Measurements from ENCODE around the gene JAG2. TPM values are rescaled to one million over a fixed set of nuclear protein-coding genes. Genes with fewer than 3 reads are reported as not detected.

JAG2 gene
- total and polyA plus RNA-seq, 2 donors from 2014 or later: 6.3 to 26.1 TPM

- Histone ChIP-seq H3K36me3 (ENCODE audit: control insufficient read depth in 2 of 3, insufficient read depth in 3 of 3, low read length in 3 of 3) (no peaks in the 10 kb centered on the region), H3K27me3 (ENCODE audit: control insufficient read depth, insufficient read depth, low read length) (no peaks in the 10 kb centered on the region), H3K9ac (ENCODE audit: low read length in 3 of 3) (no peak overlapping the region), H3K4me3 (ENCODE audit: low read length in 3 of 3) (no peak overlapping the region), H3K4me1 (ENCODE audit: control insufficient read depth in 2 of 3, insufficient read depth in 2 of 3, low read depth in 1 of 3, low read length in 3 of 3) (no peaks in the 10 kb centered on the region), H3K27ac (ENCODE audit: low read depth in 2 of 2, low read length in 2 of 2) (no peak overlapping the region), H3K9me3 (ENCODE audit: control insufficient read depth in 2 of 3, insufficient read depth in 1 of 3, low read length in 3 of 3) (peaks cover 0 to 19% (median 3%) of the 10 kb centered on the region in 3 donors)
- FAIRE-seq (no peak), DNase-seq (peak in 2 of 5 donors; percentile 8 to 14)
- intact Hi-C loops (cut with DNase I): no loop called here
- TF ChIP-seq CTCF (IDR thresholded peaks at IDR 0.05; ENCODE audit: borderline replicate concordance, extremely low read depth, insufficient read depth): no peak
Observed at GRCh38 chr14:105118646-105119407, 49.7 kb downstream of the JAG2 start.

GRCh38 chr14:105117710-105118385 is 50.7 kb downstream of the JAG2 start:
- Histone ChIP-seq H3K27me3 (ENCODE audit: control insufficient read depth, insufficient read depth, low read length) (no peaks in the 10 kb centered on the region), H3K9ac (ENCODE audit: low read length in 3 of 3) (no peak overlapping the region), H3K4me3 (ENCODE audit: low read length in 3 of 3) (no peak overlapping the region), H3K36me3 (ENCODE audit: control insufficient read depth in 2 of 3, insufficient read depth in 3 of 3, low read length in 3 of 3) (no peaks in the 10 kb centered on the region), H3K4me1 (ENCODE audit: control insufficient read depth in 2 of 3, insufficient read depth in 2 of 3, low read depth in 1 of 3, low read length in 3 of 3) (no peaks in the 10 kb centered on the region), H3K9me3 (ENCODE audit: control insufficient read depth in 2 of 3, insufficient read depth in 1 of 3, low read length in 3 of 3) (peaks cover 0 to 19% (median 3%) of the 10 kb centered on the region in 3 donors), H3K27ac (ENCODE audit: low read depth in 2 of 2, low read length in 2 of 2) (no peak overlapping the region)
- intact Hi-C loops (cut with DNase I): no loop called here
- TF ChIP-seq CTCF (IDR thresholded peaks at IDR 0.05; ENCODE audit: borderline replicate concordance, extremely low read depth, insufficient read depth): no peak
- no peak for DNase-seq
- no peak for FAIRE-seq

- Histone ChIP-seq H3K9ac (ENCODE audit: low read length in 3 of 3) (no peak overlapping the region), H3K4me3 (ENCODE audit: low read length in 3 of 3) (no peak overlapping the region), H3K9me3 (ENCODE audit: control insufficient read depth in 2 of 3, insufficient read depth in 1 of 3, low read length in 3 of 3) (peaks cover 0 to 15% (median 3%) of the 10 kb centered on the region in 3 donors), H3K36me3 (ENCODE audit: control insufficient read depth in 2 of 3, insufficient read depth in 3 of 3, low read length in 3 of 3) (no peaks in the 10 kb centered on the region), H3K27ac (ENCODE audit: low read depth in 2 of 2, low read length in 2 of 2) (no peak overlapping the region), H3K4me1 (ENCODE audit: control insufficient read depth in 2 of 3, insufficient read depth in 2 of 3, low read depth in 1 of 3, low read length in 3 of 3) (no peaks in the 10 kb centered on the region), H3K27me3 (ENCODE audit: control insufficient read depth, insufficient read depth, low read length) (no peaks in the 10 kb centered on the region)
- DNase-seq (no peak), FAIRE-seq (no peak)
- intact Hi-C loops (cut with DNase I): no loop called here
- no peak for TF ChIP-seq CTCF (IDR thresholded peaks at IDR 0.05; ENCODE audit: borderline replicate concordance, extremely low read depth, insufficient read depth)
Observed at GRCh38 chr14:105117257-105117646, 51.3 kb downstream of the JAG2 start.

Data from kidney (tissue), 14 donors.